B cell (primary cell): ENCODE data around the gene RASA3. TPM values are rescaled to one million over a fixed set of nuclear protein-coding genes. Genes with fewer than 3 reads are reported as not detected.
A peak's percentile ranks its signal among the peaks of the same experiment; 100 is the strongest.

ENCODE experiments used
- ATAC-seq: fragments of 200-7000 bp; cut with Tn5 transposase; one replicate; pipeline ENCODE4 v1.10.0; 2021; ENCODE audit warnings: low read depth, mild to moderate bottlenecking, moderate number of reproducible peaks, moderate library complexity
- CTCF ChIA-PET: fragments of 350-600 bp; sonication (Branson Sonifier 250); formaldehyde crosslinking; loops from one replicate; lab custom pipeline; 2021; ENCODE audit warnings: antibody characterized with exemption, inconsistent platforms; lab: Charles Lee
- POLR2A ChIA-PET: fragments of 350-600 bp; sonication (Branson Sonifier 250); formaldehyde crosslinking; loops from one replicate; lab custom pipeline; 2021; ENCODE audit warnings: antibody characterized with exemption; lab: Charles Lee
- DNase-seq: peaks from one replicate; pipeline ENCODE4 v3.0.0; 2013
- H2AFZ ChIP-seq: 2 replicates; pipeline ENCODE4 v1.6.1; 2012; ENCODE audit warnings: mild to moderate bottlenecking, low read depth, low read length; ENCODE audit not compliant: insufficient read depth, poor library complexity, severe bottlenecking
- H3K27ac ChIP-seq, 2 donors: 1 replicate in 1 of 2; 2 replicates in 1 of 2; pipeline ENCODE4 v1.5.1; 2012 to 2013; ENCODE audit warnings: low read length in 2 of 2, mild to moderate bottlenecking in 2 of 2, moderate library complexity in 1 of 2
- H3K27me3 ChIP-seq, 4 experiments: fragments of 200-600 bp in 1 of 4; sonication (generic) in 1 of 4; replicated peaks in 1 of 4; 1 replicate in 2 of 4; 2 replicates in 2 of 4; pipeline versions ENCODE4 v1.6.1 to v1.7.0; 2013 to 2016; ENCODE audit warnings: low read length in 3 of 4, mild to moderate bottlenecking in 2 of 4, mixed read lengths in 1 of 4, moderate library complexity in 1 of 4; ENCODE audit not compliant: insufficient read depth in 4 of 4, control insufficient read depth in 3 of 4; ENCODE audit errors: control extremely low read depth in 1 of 4
- H3K36me3 ChIP-seq, 2 experiments: replicated peaks in 1 of 2; 1 replicate in 1 of 2; 2 replicates in 1 of 2; pipeline versions ENCODE4 v1.6.1 to v1.7.1; 2013; ENCODE audit warnings: low read length in 1 of 2; ENCODE audit not compliant: insufficient read depth in 2 of 2, control insufficient read depth in 1 of 2; ENCODE audit errors: control extremely low read depth in 1 of 2, extremely low read depth in 1 of 2
- H3K4me1 ChIP-seq, 2 donors: fragments of 200-600 bp in 1 of 2; sonication (generic) in 1 of 2; 1 replicate in 1 of 2; 2 replicates in 1 of 2; pipeline versions ENCODE4 v1.5.1 to v1.6.1; 2013 to 2017; ENCODE audit warnings: low read length in 2 of 2; ENCODE audit not compliant: control insufficient read depth in 2 of 2, insufficient read depth in 2 of 2
- H3K4me2 ChIP-seq: replicated peaks from 2 replicates; pipeline ENCODE3; 2012; ENCODE audit warnings: mild to moderate bottlenecking, low read depth, low read length; ENCODE audit not compliant: poor library complexity, severe bottlenecking
- H3K4me3 ChIP-seq, 5 experiments: fragments of 200-600 bp in 1 of 5; sonication (generic) in 1 of 5; 1 replicate in 3 of 5; 2 replicates in 2 of 5; pipeline versions ENCODE4 v1.5.1 to v1.7.0; 2011 to 2016; ENCODE audit warnings: low read length in 4 of 5, mild to moderate bottlenecking in 4 of 5, low read depth in 2 of 5, control low read depth in 1 of 5, moderate library complexity in 1 of 5; ENCODE audit not compliant: insufficient read depth in 1 of 5; ENCODE audit errors: control extremely low read depth in 1 of 5, extremely low read depth in 1 of 5
- H3K79me2 ChIP-seq: fragments of 200-600 bp; sonication (generic); one replicate; pipeline ENCODE4 v1.6.0; 2016; ENCODE audit warnings: low read length; ENCODE audit not compliant: control insufficient read depth, insufficient read depth
- H3K9ac ChIP-seq: fragments of 200-600 bp; sonication (generic); 2 replicates; pipeline ENCODE4 v1.6.1; 2017; ENCODE audit warnings: mild to moderate bottlenecking, low read length, moderate library complexity
- H3K9me3 ChIP-seq, 3 donors: one replicate each; pipeline versions ENCODE4 v1.6.1 to v1.7.1; 2013; ENCODE audit warnings: low read length in 2 of 3; ENCODE audit not compliant: control insufficient read depth in 2 of 3, insufficient read depth in 1 of 3; ENCODE audit errors: control extremely low read depth in 1 of 3
- H4K20me1 ChIP-seq: 2 replicates; pipeline ENCODE4 v1.6.0; 2012; ENCODE audit warnings: mild to moderate bottlenecking, low read length; ENCODE audit not compliant: insufficient read depth, control insufficient read depth, poor library complexity, severe bottlenecking
- H3K27ac Mint-ChIP-seq: one replicate; pipeline ENCODE4 v1.8.0; 2021; ENCODE audit warnings: mixed read lengths
- H3K27me3 Mint-ChIP-seq: one replicate; pipeline ENCODE4 v1.8.0; 2021; ENCODE audit warnings: mixed read lengths
- H3K4me1 Mint-ChIP-seq: one replicate; pipeline ENCODE4 v1.8.0; 2021; ENCODE audit warnings: mixed read lengths
- H3K4me3 Mint-ChIP-seq: one replicate; pipeline ENCODE4 v1.8.0; 2021; ENCODE audit warnings: mixed read lengths
- H3K9me3 Mint-ChIP-seq: one replicate; pipeline ENCODE4 v1.8.0; 2022; ENCODE audit warnings: mixed read lengths; ENCODE audit not compliant: insufficient read depth
- CTCF ChIP-seq: fragments of 200-600 bp; IDR thresholded peaks from one replicate; pipeline ENCODE4 v1.8.0; 2022; ENCODE audit warnings: antibody characterized with exemption, mild to moderate bottlenecking
- EZH2 ChIP-seq: IDR thresholded peaks from 2 replicates; pipeline ENCODE4 v1.6.1; 2012; ENCODE audit warnings: borderline replicate concordance, low read depth, mild to moderate bottlenecking, moderate library complexity, low read length; ENCODE audit not compliant: insufficient read depth, poor library complexity, severe bottlenecking
- WGBS: methylation state at CpG from one replicate; pipeline ENCODE4 v1.1.5; 2013; ENCODE audit warnings: missing lambda C conversion rate; ENCODE audit not compliant: insufficient coverage; 5-methylcytosine and 5-hydroxymethylcytosine counted together
- intact Hi-C: fragments of 100-400 bp; cut with micrococcal nuclease; formaldehyde crosslinking; loops from one replicate; pipeline ENCODE4 v1.10.0; 2022
- polyA plus RNA-seq: library from polyadenylated mRNA; depleted of rRNA; stranded (reverse); fragments of >200 nt; gene quantifications from 2 replicates; pipeline ENCODE4 v1.2.3, GENCODE V29; 2012
- total RNA-seq, 2 donors: library from RNA; stranded (reverse); fragments of 120-200 nt in 1 of 2; gene quantifications; 1 replicate in 1 of 2; 2 replicates in 1 of 2; pipeline versions ENCODE4 v1.2.3 to v1.2.4, GENCODE V29; 2013 to 2022

The RASA3 gene
- total and polyA plus RNA-seq, 2 donors (not counting 1 experiment from before 2014, with no cell fraction given), result 54.2 to 87.4 TPM

GRCh38 chr13:114033541-114034315 is 98.7 kb downstream of the RASA3 start:
- DNase-seq (no peak), ATAC-seq (no peak)
- no peak overlapping the region for H3K9ac ChIP-seq
- no peaks in the 10 kb centered on the region for H3K9me3 ChIP-seq
- Mint-ChIP-seq H3K27ac (no peak overlapping the region), H3K27me3 (no peaks in the 10 kb centered on the region), H3K4me3 (no peak overlapping the region), H3K9me3 (no peaks in the 10 kb centered on the region), H3K4me1 (peaks cover 8% of the 10 kb centered on the region)
- TF ChIP-seq EZH2, result no peak
- TF ChIP-seq CTCF, result no peak
- H4K20me1 ChIP-seq, result peaks cover 89% of the 10 kb centered on the region
- H3K4me3 ChIP-seq, result no peak overlapping the region
- POLR2A ChIA-PET, result no interaction called here
- peaks cover 0 to 58% of the 10 kb centered on the region in 2 experiments for H3K36me3 ChIP-seq
- no peak overlapping the region for H2AFZ ChIP-seq
- CTCF ChIA-PET, result no interaction called here
- H3K27me3 ChIP-seq, result no peaks in the 10 kb centered on the region
- 97% methylated on average over 23 of the region's 32 CpGs for WGBS
- no peak overlapping the region for H3K27ac ChIP-seq
- H3K79me2 ChIP-seq, result peaks cover 79% of the 10 kb centered on the region
- intact Hi-C loops, result no loop called here
- no peak overlapping the region for H3K4me2 ChIP-seq
- H3K4me1 ChIP-seq, result no peaks in the 10 kb centered on the region

- no peaks in the 10 kb centered on the region for H3K9me3 ChIP-seq
- H3K79me2 ChIP-seq, result peaks cover 64% of the 10 kb centered on the region
- ChIA-PET CTCF (interaction anchor here (0.9 kb wide), 1 partner anchor 39 kb away, joined by 3 read pairs; no protein-coding TSS in a partner anchor), POLR2A (interaction anchor here (0.7 kb wide), 1 partner anchor 11 kb away, joined by 3 read pairs; no protein-coding TSS in a partner anchor)
- peaks cover 0 to 66% of the 10 kb centered on the region in 2 experiments for H3K36me3 ChIP-seq
- H2AFZ ChIP-seq, result no peak overlapping the region
- peaks cover 9 to 11% of the 10 kb centered on the region in 2 donors for H3K4me1 ChIP-seq
- TF ChIP-seq CTCF, result no peak
- TF ChIP-seq EZH2, result no peak
- H3K27ac ChIP-seq, result no peak overlapping the region
- H3K4me1 Mint-ChIP-seq, result peaks cover 19% of the 10 kb centered on the region
- H3K27me3 ChIP-seq, result no peaks in the 10 kb centered on the region
- no peak overlapping the region for H3K4me3 ChIP-seq
- no peak for DNase-seq
- no peak overlapping the region for H3K4me3 Mint-ChIP-seq
- 98% methylated on average over 18 of the region's 26 CpGs for WGBS
- H3K4me2 ChIP-seq, result no peak overlapping the region
- peak overlapping the region; percentile 15 for H3K27ac Mint-ChIP-seq
- no peaks in the 10 kb centered on the region for H3K9me3 Mint-ChIP-seq
- H3K27me3 Mint-ChIP-seq, result no peaks in the 10 kb centered on the region
- intact Hi-C loops, result no loop called here
- H3K9ac ChIP-seq, result no peak overlapping the region
- peaks cover 89% of the 10 kb centered on the region for H4K20me1 ChIP-seq
- no peak for ATAC-seq
Observed at GRCh38 chr13:114032126-114032799, 100.2 kb downstream of the RASA3 start.
